ENCODE data around the gene CEACAM4.
A peak's percentile ranks its signal among the peaks of the same experiment; 100 is the strongest.
"Not testable (repeated sequence)": the region's sequence is repeated elsewhere in the genome, so short reads cannot be mapped to it uniquely, and the experiment has no call there.

Gene CEACAM4

GRCh38 chr19:41582577-41583182 lies 44.2 kb downstream of the CEACAM4 start:
- DNase-seq, result not testable (repeated sequence)

- DNase-seq, result not testable (repeated sequence)
Measured at GRCh38 chr19:41581068-41581467, 45.8 kb downstream of the CEACAM4 start.

GRCh38 chr19:41578886-41579285 lies 48.0 kb downstream of the CEACAM4 start:
- DNase-seq, result no peak

- no peak for DNase-seq
Measured at GRCh38 chr19:41577833-41578232, 49.0 kb downstream of the CEACAM4 start.

- no peak for DNase-seq
Measured at GRCh38 chr19:41577144-41577830, 49.6 kb downstream of the CEACAM4 start.

- no peak for DNase-seq
Measured at GRCh38 chr19:41575998-41576397, 50.9 kb downstream of the CEACAM4 start, which contains the start of gene CEACAM21. TSS of gene CEACAM21 (plus strand) at chr19:41576166. CDS start at chr19:41576275, 109 bp downstream.

- DNase-seq, result peak; percentile 69
Measured at GRCh38 chr19:41570639-41571112, 56.2 kb downstream of the CEACAM4 start.

GRCh38 chr19:41570179-41570578 lies 56.7 kb downstream of the CEACAM4 start:
- DNase-seq, result no peak

GRCh38 chr19:41569481-41570150 lies 57.3 kb downstream of the CEACAM4 start:
- no peak for DNase-seq
